Uterus (tissue), 2 donors: ENCODE data around the gene ADCY3.

Source experiments
- CTCF ChIP-seq, 4 experiments: fragments of 200-600 bp in 2 of 4; fragments of 450-650 bp in 2 of 4; sonication (generic) in 2 of 4; IDR thresholded peaks; one replicate each; pipeline ENCODE4 v1.5.1; 2016 to 2019; ENCODE audit warnings: antibody characterized with exemption in 4 of 4, mild to moderate bottlenecking in 2 of 4, moderate library complexity in 1 of 4
- POLR2A ChIP-seq, 2 donors: fragments of 450-650 bp; IDR thresholded peaks; one replicate each; pipeline ENCODE4 v1.6.1; 2016; ENCODE audit warnings: antibody characterized with exemption in 2 of 2, mild to moderate bottlenecking in 1 of 2, moderate library complexity in 1 of 2

GRCh38 chr2:24836206-24836605, 83.8 kb downstream of the ADCY3 start:
- TF ChIP-seq POLR2A (IDR thresholded peaks at IDR 0.05), result no peak
- no peak for TF ChIP-seq CTCF (IDR thresholded peaks at IDR 0.05)
